Breast epithelium (tissue), 4 donors: ENCODE data around the gene VKORC1L1. TPM values are rescaled to one million over a fixed set of nuclear protein-coding genes. Genes with fewer than 3 reads are reported as not detected.

ENCODE experiments used
- DNase-seq, 2 donors: peaks; one replicate each; pipeline ENCODE4 v3.0.0-alpha.2; 2019; ENCODE audit warnings: low spot score in 2 of 2
- H3K27ac ChIP-seq, 2 donors: fragments of 200-600 bp; sonication (generic) in 1 of 2; one replicate each; pipeline ENCODE4 v1.5.1; 2016 to 2019; ENCODE audit warnings: mild to moderate bottlenecking in 1 of 2
- H3K27me3 ChIP-seq, 2 donors: fragments of 200-600 bp; sonication (generic) in 1 of 2; one replicate each; pipeline versions ENCODE4 v1.5.1 to v1.6.0; 2017 to 2019; ENCODE audit warnings: control low read depth in 1 of 2, mild to moderate bottlenecking in 1 of 2
- H3K36me3 ChIP-seq: fragments of 200-600 bp; one replicate; pipeline ENCODE4 v1.5.1; 2019
- H3K4me1 ChIP-seq, 2 donors: fragments of 200-600 bp; sonication (generic); one replicate each; pipeline ENCODE4 v1.5.1; 2016 to 2019; ENCODE audit warnings: control low read depth in 1 of 2
- H3K4me3 ChIP-seq, 3 donors: fragments of 200-600 bp; sonication (generic); 1 replicate in 2 of 3; 2 replicates in 1 of 3; pipeline ENCODE4 v1.5.1; 2016 to 2019; ENCODE audit warnings: mild to moderate bottlenecking in 3 of 3, moderate library complexity in 2 of 3
- H3K9me3 ChIP-seq, 2 donors: fragments of 200-600 bp; sonication (generic) in 1 of 2; one replicate each; pipeline ENCODE4 v1.5.1; 2016 to 2019; ENCODE audit warnings: control low read depth in 1 of 2
- POLR2A ChIP-seq: fragments of 450-650 bp; IDR thresholded peaks from one replicate; pipeline ENCODE4 v1.6.1; 2016; ENCODE audit warnings: antibody characterized with exemption, mild to moderate bottlenecking, moderate library complexity
- POLR2AphosphoS5 ChIP-seq, 3 donors: sonication (generic); formaldehyde crosslinking; IDR thresholded peaks; one replicate each; pipeline ENCODE4 v1.6.1; 2017; ENCODE audit warnings: antibody characterized with exemption in 3 of 3
- intact Hi-C: fragments of 100-400 bp; cut with DNase I; formaldehyde crosslinking; loops from one replicate; pipeline ENCODE4 v1.15.1; 2023; ENCODE audit warnings: low total_unique reads
- total RNA-seq, 3 donors: library from RNA; depleted of rRNA; stranded (reverse); fragments of >200 nt; gene quantifications; one replicate each; pipeline ENCODE4 v1.1.0, GENCODE V29; 2016
- TF ChIP-seq, protein P1 (sequence below), 3 donors: fragments of 450-650 bp; IDR thresholded peaks; one replicate each; pipeline ENCODE4 v1.5.1; 2016 to 2017; ENCODE audit warnings: antibody characterized with exemption in 3 of 3, mild to moderate bottlenecking in 3 of 3, moderate library complexity in 3 of 3

The VKORC1L1 gene
- total RNA-seq, 3 donors from 2014 or later: 21.1 to 84.5 (median 25.9) TPM

DNA sequence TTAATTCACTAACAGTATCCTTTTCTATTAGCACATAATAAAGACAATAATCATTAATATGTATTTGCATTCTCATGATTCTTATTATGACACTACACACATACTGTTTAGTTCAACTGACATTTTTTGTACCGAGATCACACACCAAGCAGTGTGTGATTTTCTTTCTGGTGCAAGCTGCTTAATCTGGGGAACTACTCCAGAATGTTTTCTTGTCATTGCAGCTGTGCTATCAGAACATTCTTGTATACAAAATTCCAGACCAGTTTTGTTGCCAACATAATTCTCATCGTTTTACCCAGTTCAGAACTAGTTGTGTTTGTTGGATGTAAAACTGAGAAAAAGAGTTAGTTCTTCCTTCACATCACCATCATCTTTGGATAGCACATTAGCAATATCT, 37.4 kb downstream of the VKORC1L1 start:
- TF ChIP-seq, protein P1, sequence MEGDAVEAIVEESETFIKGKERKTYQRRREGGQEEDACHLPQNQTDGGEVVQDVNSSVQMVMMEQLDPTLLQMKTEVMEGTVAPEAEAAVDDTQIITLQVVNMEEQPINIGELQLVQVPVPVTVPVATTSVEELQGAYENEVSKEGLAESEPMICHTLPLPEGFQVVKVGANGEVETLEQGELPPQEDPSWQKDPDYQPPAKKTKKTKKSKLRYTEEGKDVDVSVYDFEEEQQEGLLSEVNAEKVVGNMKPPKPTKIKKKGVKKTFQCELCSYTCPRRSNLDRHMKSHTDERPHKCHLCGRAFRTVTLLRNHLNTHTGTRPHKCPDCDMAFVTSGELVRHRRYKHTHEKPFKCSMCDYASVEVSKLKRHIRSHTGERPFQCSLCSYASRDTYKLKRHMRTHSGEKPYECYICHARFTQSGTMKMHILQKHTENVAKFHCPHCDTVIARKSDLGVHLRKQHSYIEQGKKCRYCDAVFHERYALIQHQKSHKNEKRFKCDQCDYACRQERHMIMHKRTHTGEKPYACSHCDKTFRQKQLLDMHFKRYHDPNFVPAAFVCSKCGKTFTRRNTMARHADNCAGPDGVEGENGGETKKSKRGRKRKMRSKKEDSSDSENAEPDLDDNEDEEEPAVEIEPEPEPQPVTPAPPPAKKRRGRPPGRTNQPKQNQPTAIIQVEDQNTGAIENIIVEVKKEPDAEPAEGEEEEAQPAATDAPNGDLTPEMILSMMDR (IDR thresholded peaks at IDR 0.05): no peak
- TF ChIP-seq POLR2AphosphoS5 (IDR thresholded peaks at IDR 0.05) (no peak), POLR2A (no peak)
- intact Hi-C loops: no loop called here
- Histone ChIP-seq H3K4me3 (no peak overlapping the region), H3K9me3 (no peaks in the 10 kb centered on the region), H3K27me3 (no peaks in the 10 kb centered on the region), H3K36me3 (no peaks in the 10 kb centered on the region), H3K27ac (no peak overlapping the region), H3K4me1 (no peaks in the 10 kb centered on the region)
- no peak for DNase-seq

- no peaks in the 10 kb centered on the region for H3K9me3 ChIP-seq
- H3K27ac ChIP-seq: no peak overlapping the region
- intact Hi-C loops: no loop called here
- H3K36me3 ChIP-seq: no peaks in the 10 kb centered on the region
- no peak for TF ChIP-seq POLR2AphosphoS5 (IDR thresholded peaks at IDR 0.05)
- no peak for TF ChIP-seq POLR2A
- TF ChIP-seq, protein P1 (IDR thresholded peaks at IDR 0.05): no peak
- no peaks in the 10 kb centered on the region for H3K4me1 ChIP-seq
- no peak overlapping the region for H3K4me3 ChIP-seq
- no peak for DNase-seq
- H3K27me3 ChIP-seq: no peaks in the 10 kb centered on the region
Measured at GRCh38 chr7:65912237-65912636, 39.4 kb downstream of the VKORC1L1 start.

- Histone ChIP-seq H3K36me3 (no peaks in the 10 kb centered on the region), H3K4me3 (no peak overlapping the region), H3K4me1 (no peaks in the 10 kb centered on the region), H3K27me3 (no peaks in the 10 kb centered on the region), H3K27ac (no peak overlapping the region), H3K9me3 (no peaks in the 10 kb centered on the region)
- TF ChIP-seq POLR2A: no peak
- TF ChIP-seq, protein P1 (IDR thresholded peaks at IDR 0.05): no peak
- TF ChIP-seq POLR2AphosphoS5 (IDR thresholded peaks at IDR 0.05): no peak
- intact Hi-C loops: no loop called here
- no peak for DNase-seq
Measured at GRCh38 chr7:65915921-65916657, 43.2 kb downstream of the VKORC1L1 start.

GRCh38 chr7:65923316-65923715, 50.4 kb downstream of the VKORC1L1 start:
- Histone ChIP-seq H3K27ac (no peak overlapping the region), H3K4me3 (no peak overlapping the region), H3K36me3 (no peaks in the 10 kb centered on the region), H3K4me1 (no peaks in the 10 kb centered on the region), H3K27me3 (no peaks in the 10 kb centered on the region), H3K9me3 (no peaks in the 10 kb centered on the region)
- DNase-seq: no peak
- intact Hi-C loops: no loop called here
- TF ChIP-seq POLR2AphosphoS5 (IDR thresholded peaks at IDR 0.05) (no peak), POLR2A (no peak)
- TF ChIP-seq, protein P1 (IDR thresholded peaks at IDR 0.05): no peak

DNA sequence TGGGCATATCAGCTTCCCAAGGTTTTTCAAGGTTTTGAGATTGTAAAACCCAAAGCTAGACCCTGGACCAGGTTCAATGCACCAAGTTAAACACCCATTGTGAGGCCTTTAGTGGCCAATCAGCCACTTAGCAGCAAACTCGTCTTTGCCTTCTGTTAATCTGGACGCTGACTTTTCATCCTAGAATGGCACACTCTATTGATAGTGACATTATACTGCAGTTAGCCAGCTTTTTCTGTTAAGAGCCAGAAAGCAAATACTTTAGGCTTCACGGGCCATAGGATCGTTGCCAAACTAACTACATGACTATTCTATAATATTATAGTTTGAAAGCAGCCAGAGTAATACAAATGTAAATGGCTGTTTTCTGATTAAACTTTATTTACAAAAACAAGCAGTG, 51.3 kb downstream of the VKORC1L1 start:
- intact Hi-C loops: no loop called here
- no peak for TF ChIP-seq POLR2AphosphoS5 (IDR thresholded peaks at IDR 0.05)
- no peak for TF ChIP-seq POLR2A
- TF ChIP-seq, protein P1 (IDR thresholded peaks at IDR 0.05): no peak
- no peaks in the 10 kb centered on the region for H3K36me3 ChIP-seq
- no peak overlapping the region for H3K27ac ChIP-seq
- no peak overlapping the region for H3K4me3 ChIP-seq
- no peaks in the 10 kb centered on the region for H3K9me3 ChIP-seq
- DNase-seq: no peak
- no peaks in the 10 kb centered on the region for H3K4me1 ChIP-seq
- no peaks in the 10 kb centered on the region for H3K27me3 ChIP-seq
